ENCODE data around the gene RILPL1. TPM values are rescaled to one million over a fixed set of nuclear protein-coding genes. Genes with fewer than 3 reads are reported as not detected.
"Not testable (repeated sequence)": the region's sequence is repeated elsewhere in the genome, so short reads cannot be mapped to it uniquely, and the experiment has no call there.

The RILPL1 gene
- total RNA-seq, 1 experiment from 2014 or later, result 10.2 TPM

GRCh38 chr12:123516216-123516780 lies 17.2 kb downstream of the RILPL1 start:
- Histone ChIP-seq H3K36me3 (ENCODE audit: insufficient read depth, low read length, poor library complexity, severe bottlenecking) (peaks cover 26% of the 10 kb centered on the region), H3K27me3 (replicated peaks; ENCODE audit: insufficient read depth, low read depth, low read length, poor library complexity) (no peaks in the 10 kb centered on the region), H3K9me3 (ENCODE audit: low read depth, low read length, poor library complexity, severe bottlenecking) (no peaks in the 10 kb centered on the region), H3K4me3 (ENCODE audit: low read depth, low read length, poor library complexity, severe bottlenecking) (no peak overlapping the region), H3K27ac (ENCODE audit: low read depth, low read length, poor library complexity, severe bottlenecking) (no peak overlapping the region), H3K4me1 (ENCODE audit: insufficient read depth, low read length, poor library complexity, severe bottlenecking) (no peaks in the 10 kb centered on the region)
- no TSS peak for BruUV-seq (replicated peaks)
- POLR2A ChIA-PET (ENCODE audit: low non-redundant PET), result interaction anchor here (0.7 kb wide), 1 partner anchor 825 kb away, joined by 11 read pairs; no protein-coding TSS in a partner anchor
- intact Hi-C loops (cut with micrococcal nuclease; ENCODE audit: unreplicated experiment), result no loop called here
- DNase-seq (ENCODE audit: low spot score), result no peak
- TF ChIP-seq EZH2 (IDR thresholded peaks at IDR 0.05; ENCODE audit: borderline replicate concordance, low read depth, low read length, poor library complexity, severe bottlenecking), result no peak
- CTCF ChIA-PET, result no interaction called here

- H3K27me3 ChIP-seq (replicated peaks; ENCODE audit: insufficient read depth, low read depth, low read length, poor library complexity); POLR2A ChIA-PET (ENCODE audit: low non-redundant PET); H3K4me3 ChIP-seq (ENCODE audit: low read depth, low read length, poor library complexity, severe bottlenecking); H3K27ac ChIP-seq (ENCODE audit: low read depth, low read length, poor library complexity, severe bottlenecking); CTCF ChIA-PET; BruUV-seq (replicated peaks); H3K9me3 ChIP-seq (ENCODE audit: low read depth, low read length, poor library complexity, severe bottlenecking); H3K4me1 ChIP-seq (ENCODE audit: insufficient read depth, low read length, poor library complexity, severe bottlenecking); DNase-seq (ENCODE audit: low spot score); intact Hi-C loops (cut with micrococcal nuclease; ENCODE audit: unreplicated experiment): not testable (repeated sequence)
- peaks cover 25% of the 10 kb centered on the region for H3K36me3 ChIP-seq (ENCODE audit: insufficient read depth, low read length, poor library complexity, severe bottlenecking)
Measured at GRCh38 chr12:123514582-123515221, 18.8 kb downstream of the RILPL1 start.

GRCh38 chr12:123513805-123514204 lies 19.7 kb downstream of the RILPL1 start:
- DNase-seq (ENCODE audit: low spot score), result no peak
- Histone ChIP-seq H3K27me3 (replicated peaks; ENCODE audit: insufficient read depth, low read depth, low read length, poor library complexity) (no peaks in the 10 kb centered on the region), H3K36me3 (ENCODE audit: insufficient read depth, low read length, poor library complexity, severe bottlenecking) (peaks cover 23% of the 10 kb centered on the region), H3K4me1 (ENCODE audit: insufficient read depth, low read length, poor library complexity, severe bottlenecking) (no peaks in the 10 kb centered on the region), H3K9me3 (ENCODE audit: low read depth, low read length, poor library complexity, severe bottlenecking) (no peaks in the 10 kb centered on the region), H3K27ac (ENCODE audit: low read depth, low read length, poor library complexity, severe bottlenecking) (peak overlapping the region; percentile 37), H3K4me3 (ENCODE audit: low read depth, low read length, poor library complexity, severe bottlenecking) (no peak overlapping the region)
- no TSS peak for BruUV-seq (replicated peaks)
- CTCF ChIA-PET, result no interaction called here
- intact Hi-C loops (cut with micrococcal nuclease; ENCODE audit: unreplicated experiment), result no loop called here
- POLR2A ChIA-PET (ENCODE audit: low non-redundant PET), result interaction anchor here (0.5 kb wide), 1 partner anchor 204 kb away, joined by 3 read pairs; no protein-coding TSS in a partner anchor
- TF ChIP-seq CTCF (conservative IDR thresholded peaks at IDR 0.05; ENCODE audit: low read depth, low read length) (no peak), EZH2 (IDR thresholded peaks at IDR 0.05; ENCODE audit: borderline replicate concordance, low read depth, low read length, poor library complexity, severe bottlenecking) (no peak)

- TF ChIP-seq EZH2 (IDR thresholded peaks at IDR 0.05; ENCODE audit: borderline replicate concordance, low read depth, low read length, poor library complexity, severe bottlenecking) (no peak), CTCF (conservative IDR thresholded peaks at IDR 0.05; ENCODE audit: low read depth, low read length) (no peak)
- Histone ChIP-seq H3K36me3 (ENCODE audit: insufficient read depth, low read length, poor library complexity, severe bottlenecking) (peaks cover 17% of the 10 kb centered on the region), H3K27ac (ENCODE audit: low read depth, low read length, poor library complexity, severe bottlenecking) (peak overlapping the region; percentile 37), H3K9me3 (ENCODE audit: low read depth, low read length, poor library complexity, severe bottlenecking) (no peaks in the 10 kb centered on the region), H3K4me3 (ENCODE audit: low read depth, low read length, poor library complexity, severe bottlenecking) (no peak overlapping the region), H3K4me1 (ENCODE audit: insufficient read depth, low read length, poor library complexity, severe bottlenecking) (no peaks in the 10 kb centered on the region), H3K27me3 (replicated peaks; ENCODE audit: insufficient read depth, low read depth, low read length, poor library complexity) (no peaks in the 10 kb centered on the region)
- CTCF ChIA-PET, result no interaction called here
- POLR2A ChIA-PET (ENCODE audit: low non-redundant PET), result interaction anchor here (0.5 kb wide), 1 partner anchor 205 kb away, joined by 3 read pairs; no protein-coding TSS in a partner anchor
- BruUV-seq (replicated peaks), result no TSS peak
- no peak for DNase-seq (ENCODE audit: low spot score)
- intact Hi-C loops (cut with micrococcal nuclease; ENCODE audit: unreplicated experiment), result no loop called here
Measured at GRCh38 chr12:123512838-123513665, 20.5 kb downstream of the RILPL1 start.

Data from A673 (cell line).